Measurements from ENCODE around the gene SIAH2. TPM values are rescaled to one million over a fixed set of nuclear protein-coding genes. Genes with fewer than 3 reads are reported as not detected.
"Not testable (repeated sequence)": the region's sequence is repeated elsewhere in the genome, so short reads cannot be mapped to it uniquely, and the experiment has no call there.

The SIAH2 gene, protein sequence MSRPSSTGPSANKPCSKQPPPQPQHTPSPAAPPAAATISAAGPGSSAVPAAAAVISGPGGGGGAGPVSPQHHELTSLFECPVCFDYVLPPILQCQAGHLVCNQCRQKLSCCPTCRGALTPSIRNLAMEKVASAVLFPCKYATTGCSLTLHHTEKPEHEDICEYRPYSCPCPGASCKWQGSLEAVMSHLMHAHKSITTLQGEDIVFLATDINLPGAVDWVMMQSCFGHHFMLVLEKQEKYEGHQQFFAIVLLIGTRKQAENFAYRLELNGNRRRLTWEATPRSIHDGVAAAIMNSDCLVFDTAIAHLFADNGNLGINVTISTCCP
- 23.2 TPM for total RNA-seq
- long read RNA-seq, transcript SIAH2-201 (2 exons, 2,517 nt): major isoform, 63 of 71 reads
- long read RNA-seq, partial matches to known transcripts: 0 of 71 reads
- long read RNA-seq, other reads (novel, unspliced or antisense): 8 of 71 reads

DNA sequence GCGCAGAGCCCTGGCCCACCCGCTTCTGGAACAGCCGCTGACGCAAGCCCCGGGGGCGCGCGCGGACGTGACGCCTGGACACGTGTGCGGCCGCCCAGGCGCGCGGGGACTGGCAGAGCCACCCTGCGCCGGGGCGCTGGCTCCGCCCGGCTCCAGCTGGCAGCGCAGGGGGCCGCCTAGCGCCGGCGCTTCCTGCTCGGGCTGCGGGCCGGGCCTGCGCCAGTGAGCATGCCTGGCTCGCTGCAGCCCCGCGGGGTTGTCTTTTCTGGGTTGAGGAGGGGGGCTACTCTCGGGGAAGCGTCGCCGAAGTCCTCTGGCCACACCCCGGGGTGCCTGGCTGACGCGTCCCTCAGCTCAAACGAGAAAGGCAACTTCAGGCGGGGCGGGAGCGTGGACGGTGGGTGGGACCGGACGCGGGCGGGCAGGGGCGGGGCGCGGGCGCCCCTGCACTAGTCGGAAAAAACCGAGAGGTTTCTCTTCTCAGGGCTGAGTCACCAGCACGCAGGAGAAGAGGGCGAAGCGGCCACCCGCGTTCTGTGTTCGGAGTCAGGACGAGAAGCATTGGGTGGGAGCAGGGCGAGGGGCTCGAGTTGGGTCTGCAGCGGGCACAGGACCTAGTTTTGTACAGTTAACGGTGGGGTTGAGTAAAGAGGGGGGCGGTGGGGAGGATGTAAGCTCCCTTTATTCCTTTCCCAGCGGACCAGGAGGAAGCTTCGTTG is at the start of gene SIAH2:
TSS of gene SIAH2 (minus strand) at position 48 of the 719 bp plus-strand sequence. CDS start 320 bp downstream, outside the sequence.
- intact Hi-C loops (cut with micrococcal nuclease): no loop called here

DNA sequence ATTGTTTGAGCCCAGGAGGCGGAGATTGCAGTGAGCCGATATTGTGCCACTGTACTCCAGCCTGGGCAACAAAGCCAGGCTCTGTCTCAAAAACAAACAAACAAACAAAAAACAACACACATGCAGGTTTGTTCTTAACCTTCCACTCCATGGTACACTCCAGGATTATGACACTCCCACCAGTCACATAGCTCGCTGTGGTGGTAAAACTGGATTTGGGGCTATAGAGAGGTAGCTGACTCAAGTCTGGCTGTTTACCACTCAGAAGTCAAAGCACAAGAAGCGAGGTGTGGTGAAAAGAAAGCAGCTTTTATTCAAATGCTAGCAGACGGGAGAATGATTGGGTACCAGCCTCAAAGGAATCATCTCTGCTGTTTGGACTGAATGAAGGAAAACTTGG is 49.0 kb upstream of the SIAH2 start:
- intact Hi-C loops (cut with micrococcal nuclease): no loop called here
- ATAC-seq (no peak), DNase-seq (no peak)

More for the DNA sequence above, at the start of gene SIAH2:
- DNase-seq: peak; percentile 96
- peak; percentile 92 for ATAC-seq

DNA sequence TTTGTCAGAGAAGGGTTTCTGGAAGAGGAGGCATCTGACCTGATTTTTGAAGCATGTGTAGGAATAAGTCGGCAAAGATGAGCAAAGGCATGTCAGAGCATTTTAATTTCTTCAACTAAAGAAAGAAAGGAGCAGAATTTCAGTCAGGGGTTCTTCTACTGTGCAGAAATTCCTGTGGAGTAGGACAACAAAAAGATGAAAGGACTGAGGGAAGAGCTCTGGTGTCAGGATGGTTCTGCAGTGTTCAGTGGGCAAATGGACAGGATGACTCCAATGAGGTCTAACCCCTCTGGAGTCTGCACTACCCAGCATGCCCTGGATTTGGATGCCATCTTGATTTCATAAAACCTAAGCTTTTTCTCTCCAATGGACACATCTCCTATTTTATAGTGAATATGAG is 47.7 kb upstream of the SIAH2 start:
- ATAC-seq: no peak
- intact Hi-C loops (cut with micrococcal nuclease): no loop called here

DNA sequence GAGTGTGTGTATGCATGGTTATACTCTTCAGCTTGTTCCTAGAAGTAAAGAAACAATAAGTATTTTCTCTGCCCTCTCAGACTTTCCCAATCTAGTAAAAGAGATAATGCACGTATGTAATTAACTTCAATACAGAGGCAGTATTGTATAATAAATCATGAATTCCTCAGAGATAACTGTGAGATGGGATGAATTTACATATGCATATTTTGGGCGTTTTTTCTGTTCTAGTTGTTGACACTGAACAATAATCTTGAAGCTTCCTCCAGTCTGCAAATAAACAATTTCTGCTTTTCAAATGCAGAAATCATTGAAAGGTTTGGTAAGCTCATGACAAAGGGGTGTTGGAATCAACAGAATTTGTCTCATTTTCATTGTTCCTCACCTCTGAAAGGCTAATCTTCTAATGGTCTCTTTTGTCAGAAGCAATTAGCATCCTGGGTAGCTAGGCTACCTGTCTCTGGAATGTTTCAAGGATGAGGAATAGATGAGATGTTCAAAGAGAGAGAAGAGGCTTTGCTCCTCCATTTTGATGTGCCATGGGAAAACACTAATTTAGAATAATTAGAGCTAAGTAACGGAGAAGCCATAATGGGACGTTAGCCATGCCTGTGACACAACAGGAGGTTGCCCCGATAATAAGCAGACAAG is 43.3 kb upstream of the SIAH2 start:
- no peak for ATAC-seq
- intact Hi-C loops (cut with micrococcal nuclease): no loop called here
- no peak for DNase-seq

More for the DNA sequence above, 47.7 kb upstream of the SIAH2 start:
- no peak for DNase-seq

DNA sequence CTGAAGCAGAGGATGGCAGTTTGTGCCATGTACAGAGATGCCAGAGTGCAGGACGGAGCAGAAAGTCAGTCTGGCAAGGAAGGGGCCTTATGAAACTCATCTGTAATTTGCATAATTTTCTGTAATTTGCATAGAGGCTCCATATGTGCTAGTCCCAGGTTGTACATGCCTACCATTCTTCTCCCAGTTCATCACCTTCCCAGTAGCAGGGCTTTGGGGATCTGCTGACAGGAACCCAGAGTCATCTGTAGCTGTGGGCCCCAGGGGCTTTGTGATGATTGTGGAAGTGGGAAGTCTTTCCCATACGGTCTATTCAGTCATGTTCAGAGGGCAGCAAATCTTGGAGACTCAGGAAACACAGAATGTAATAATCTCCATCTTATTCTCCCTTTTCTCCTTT is 42.4 kb upstream of the SIAH2 start:
- no peak for ATAC-seq
- intact Hi-C loops (cut with micrococcal nuclease): no loop called here
- no peak for DNase-seq

DNA sequence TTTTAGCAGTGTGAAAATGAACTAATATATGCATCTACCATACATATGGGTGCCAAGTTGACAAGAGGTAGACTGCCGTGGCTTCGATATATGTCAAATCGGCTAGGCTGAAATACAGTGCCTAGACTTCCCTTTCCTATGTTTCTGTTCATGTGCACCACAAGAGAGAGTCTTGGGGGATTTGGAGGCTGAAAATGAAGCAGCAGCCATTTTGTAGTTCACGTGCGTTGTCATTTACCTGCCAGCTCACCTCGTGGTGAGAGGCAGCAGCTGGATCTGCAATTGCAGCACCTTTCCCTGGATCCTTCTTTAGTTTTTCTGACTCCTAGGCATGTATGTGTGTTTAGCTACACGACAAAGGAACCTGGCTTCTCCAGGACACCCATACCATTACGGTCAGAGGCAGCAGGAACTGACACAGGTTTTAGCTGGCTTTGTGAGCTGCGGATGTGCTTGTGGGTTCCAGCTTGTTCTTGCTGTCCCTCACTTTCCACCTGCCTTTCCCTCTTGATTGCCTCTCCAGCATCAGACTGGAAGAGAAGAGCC is 40.5 kb upstream of the SIAH2 start:
- intact Hi-C loops (cut with micrococcal nuclease): no loop called here
- ATAC-seq (no peak), DNase-seq (no peak)

DNA sequence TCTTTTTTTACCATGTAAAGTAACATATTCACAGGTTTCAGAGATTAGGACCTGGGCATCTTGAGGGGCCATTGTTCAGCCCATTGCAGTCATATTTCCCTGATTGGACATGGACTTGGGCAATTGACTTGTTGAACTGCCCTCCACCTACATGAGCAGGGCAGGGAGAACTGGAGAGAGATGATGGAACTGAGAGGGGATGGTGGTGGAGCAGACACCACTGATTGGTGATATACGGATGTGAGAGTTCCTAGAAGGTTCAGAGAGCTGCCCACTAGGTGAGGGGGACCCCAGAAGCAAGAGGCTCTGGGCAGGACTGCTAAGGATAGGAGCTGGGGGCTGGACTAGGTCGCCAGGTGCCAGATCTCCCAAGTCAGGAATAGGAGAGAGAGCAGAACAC is 37.8 kb upstream of the SIAH2 start:
- DNase-seq (no peak), ATAC-seq (no peak)
- intact Hi-C loops (cut with micrococcal nuclease): no loop called here

DNA sequence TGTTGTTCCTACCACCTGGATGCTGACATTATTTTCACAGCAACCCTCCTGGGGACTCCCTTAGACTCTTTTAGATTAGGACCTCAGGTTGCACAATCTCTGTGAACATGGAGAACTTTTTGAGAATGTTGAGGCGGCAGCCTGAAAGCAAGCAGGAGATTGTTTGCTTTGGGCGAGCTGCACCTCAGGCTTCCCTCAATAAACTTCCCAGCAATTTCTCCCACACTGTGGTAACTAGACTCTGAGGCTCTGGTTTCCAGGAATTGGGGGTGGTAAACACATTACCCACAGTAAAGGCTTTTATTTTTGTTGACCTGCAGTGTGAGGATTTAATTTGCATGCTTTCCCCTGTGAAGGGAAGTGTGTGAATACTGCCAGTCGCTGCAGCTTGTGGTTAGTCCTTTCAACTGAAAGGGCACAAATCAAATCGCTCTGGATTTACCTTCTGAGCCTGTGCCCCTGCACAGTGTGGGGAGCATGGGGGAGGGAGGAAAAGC is 35.2 kb upstream of the SIAH2 start:
- ATAC-seq (no peak), DNase-seq (no peak)
- intact Hi-C loops (cut with micrococcal nuclease): no loop called here

DNA sequence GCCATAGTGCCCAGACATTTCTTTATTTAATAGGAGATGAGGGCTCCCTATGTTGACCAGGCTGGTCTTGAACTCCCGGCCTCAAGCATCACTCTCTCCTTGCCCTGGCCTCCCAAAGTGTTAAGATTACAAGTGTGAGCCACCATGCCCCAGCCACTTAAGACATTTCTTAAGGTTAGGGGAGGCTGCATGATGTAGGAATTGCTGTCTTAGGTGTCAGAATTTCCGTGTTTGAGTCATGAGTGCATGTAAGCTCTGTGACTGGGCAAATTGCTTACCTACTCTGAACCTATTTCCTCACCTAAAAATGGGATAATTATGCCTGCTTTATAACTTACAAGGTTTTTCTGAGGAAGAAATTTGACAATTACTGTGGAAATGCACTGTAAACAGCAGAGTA is 34.2 kb upstream of the SIAH2 start:
- ATAC-seq (no peak), DNase-seq (no peak)
- intact Hi-C loops (cut with micrococcal nuclease): no loop called here

DNA sequence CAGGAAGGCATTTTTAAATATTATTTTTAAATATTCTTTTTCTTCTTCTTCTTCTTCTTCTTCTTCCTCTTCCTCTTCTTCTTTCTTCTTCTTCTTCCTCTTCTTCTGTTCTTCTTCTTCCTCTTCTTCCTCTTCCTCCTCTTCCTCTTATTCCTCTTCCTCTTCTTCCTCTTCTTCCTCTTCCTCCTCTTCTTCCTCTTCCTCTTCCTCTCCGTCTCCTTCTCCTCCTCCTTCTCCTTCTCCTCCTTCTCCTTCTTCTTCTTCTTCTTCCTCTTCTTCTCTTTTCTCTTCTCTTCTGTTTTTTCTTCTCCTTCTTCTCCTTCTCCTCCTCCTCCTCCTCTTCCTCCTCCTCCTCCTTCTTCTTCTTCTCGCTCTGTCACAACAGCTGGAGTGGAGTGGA is 33.6 kb upstream of the SIAH2 start:
- ATAC-seq; DNase-seq; intact Hi-C loops (cut with micrococcal nuclease): not testable (repeated sequence)

DNA sequence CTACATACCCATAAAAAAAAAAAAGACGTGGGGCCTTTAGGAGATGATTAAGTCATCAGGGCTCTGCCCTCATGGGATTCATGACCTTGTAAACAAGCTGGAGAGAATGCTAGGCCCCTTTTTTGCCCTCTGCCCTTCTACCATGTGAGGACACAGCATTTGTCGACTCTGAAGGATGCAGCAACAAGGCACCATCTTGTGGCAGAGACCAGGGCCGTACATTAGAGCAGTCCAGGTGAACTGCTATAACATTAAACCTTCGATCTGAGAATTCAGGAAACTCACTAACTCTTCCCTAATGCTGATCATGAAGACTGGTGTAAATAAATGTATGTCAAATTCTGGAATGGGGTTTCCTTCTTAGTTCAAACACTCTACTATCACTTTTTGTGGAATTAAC is 30.7 kb upstream of the SIAH2 start:
- DNase-seq: no peak
- intact Hi-C loops (cut with micrococcal nuclease): no loop called here
- no peak for ATAC-seq

DNA sequence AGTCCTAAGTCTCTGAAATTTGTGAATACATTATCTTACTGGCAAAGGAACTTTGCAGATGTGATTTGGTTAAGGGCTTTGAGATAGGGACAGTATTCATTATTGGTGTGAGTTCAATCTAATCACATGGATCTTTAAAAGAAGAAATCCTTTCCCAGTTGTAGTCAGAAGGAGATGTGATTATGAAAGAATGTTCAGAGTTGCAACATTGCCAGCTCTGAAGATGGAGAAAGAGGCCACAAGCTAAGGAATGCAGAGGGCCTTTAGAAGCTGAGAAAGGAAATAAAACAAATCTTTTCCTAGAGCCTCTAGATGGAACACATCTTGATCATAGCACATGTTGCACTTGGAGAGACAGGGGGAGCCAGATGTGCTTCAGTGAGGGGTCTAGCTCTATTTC is 27.7 kb upstream of the SIAH2 start:
- no peak for DNase-seq
- intact Hi-C loops (cut with micrococcal nuclease): no loop called here
- ATAC-seq: no peak

DNA sequence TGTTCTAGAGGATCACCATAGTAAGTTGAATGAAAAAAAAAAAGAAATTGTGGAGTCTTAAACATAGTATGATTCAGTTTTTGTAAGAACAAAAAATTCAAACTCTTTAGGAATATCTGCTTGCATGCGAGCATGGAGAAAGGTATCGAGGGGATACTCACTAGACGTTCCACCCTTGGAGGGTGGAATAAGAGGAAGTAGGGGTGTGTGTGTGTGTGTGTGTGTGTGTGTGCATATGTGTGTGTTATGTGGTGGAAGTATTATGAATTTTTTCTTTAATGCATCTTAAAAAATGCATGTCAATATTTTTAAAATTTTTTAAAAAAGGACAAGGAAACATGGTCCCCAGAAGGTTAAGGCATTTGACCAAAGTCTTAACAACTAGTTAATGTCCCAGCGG is 26.5 kb upstream of the SIAH2 start:
- no peak for DNase-seq
- intact Hi-C loops (cut with micrococcal nuclease): loop anchor here (5.0 kb wide), 1 partner anchor 353 kb away; no protein-coding TSS in a partner anchor
- ATAC-seq: no peak

DNA sequence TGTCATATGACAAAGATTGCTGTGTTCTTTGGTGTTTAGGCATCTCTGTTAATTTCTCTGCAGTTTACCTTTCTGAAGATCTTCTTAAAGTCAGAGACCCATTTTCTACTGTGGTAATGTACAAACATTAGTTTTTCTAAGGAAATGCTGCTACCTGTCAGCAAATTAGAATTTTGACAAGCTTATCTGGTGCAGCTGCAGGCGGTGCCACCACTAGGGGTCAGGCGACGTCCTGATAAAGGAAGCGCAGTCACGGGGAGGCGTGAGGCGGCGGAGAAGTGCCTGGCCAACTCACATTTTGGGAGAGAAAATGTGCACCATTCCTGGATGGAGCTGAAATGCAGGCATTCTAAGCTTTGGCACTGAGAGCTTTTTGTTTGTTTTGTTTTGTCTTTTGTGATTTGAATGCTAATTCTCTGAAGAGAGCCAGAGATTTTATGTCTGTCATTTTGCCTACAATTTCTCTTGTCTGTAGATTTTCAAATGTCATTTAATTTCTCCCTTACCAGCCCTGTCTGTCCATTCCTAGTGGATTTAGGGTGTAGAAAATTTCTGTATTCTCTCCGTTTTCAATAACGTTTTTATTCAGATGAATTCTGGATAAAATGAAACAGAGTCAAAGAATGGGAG is 24.9 kb upstream of the SIAH2 start:
- intact Hi-C loops (cut with micrococcal nuclease): loop anchor here (5.0 kb wide), 1 partner anchor 354 kb away; no protein-coding TSS in a partner anchor
- peak; percentile 91 for DNase-seq
- ATAC-seq: peak; percentile 84

DNA sequence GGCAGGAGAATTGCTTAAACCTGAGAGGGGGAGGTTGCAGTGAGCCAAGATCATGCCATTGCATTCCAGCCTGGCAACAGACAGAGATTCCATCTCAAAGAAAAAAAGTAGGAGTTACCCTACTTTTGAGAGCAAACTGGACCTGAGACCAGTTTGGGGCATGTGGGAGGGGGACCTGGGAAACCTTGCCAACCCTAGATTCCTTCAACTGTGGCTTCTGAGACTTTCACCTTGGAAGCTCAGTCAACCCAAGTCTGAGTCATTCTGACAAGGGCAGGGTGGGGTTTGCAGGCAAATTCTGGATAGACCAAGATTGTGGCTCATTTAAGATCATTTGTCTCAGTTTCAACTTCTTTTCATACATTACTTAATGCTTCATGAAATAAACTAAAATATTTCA is 23.8 kb upstream of the SIAH2 start:
- ATAC-seq (no peak), DNase-seq (no peak)
- intact Hi-C loops (cut with micrococcal nuclease): loop anchor here (5.0 kb wide), 1 partner anchor 356 kb away; no protein-coding TSS in a partner anchor

DNA sequence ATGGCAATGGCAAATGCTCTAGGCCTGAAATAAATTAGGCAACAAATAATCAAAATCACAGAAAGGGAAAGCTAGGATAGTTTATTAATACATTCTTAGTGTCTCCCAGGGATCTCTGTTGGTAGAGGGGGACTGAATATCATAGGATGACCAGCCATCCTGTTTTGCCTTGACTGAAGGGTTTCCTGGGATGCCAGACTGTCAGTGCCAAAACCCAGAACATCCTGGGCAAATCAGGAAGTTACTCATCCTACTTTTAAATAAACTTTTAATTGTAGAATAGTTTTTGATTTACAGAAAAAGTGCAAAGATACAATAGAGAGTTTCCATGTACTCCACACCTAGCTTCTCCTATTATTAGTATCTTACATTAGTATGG is 21.8 kb upstream of the SIAH2 start:
- no peak for DNase-seq
- intact Hi-C loops (cut with micrococcal nuclease): loop anchor here (5.0 kb wide), 1 partner anchor 358 kb away; no protein-coding TSS in a partner anchor
- ATAC-seq: no peak

DNA sequence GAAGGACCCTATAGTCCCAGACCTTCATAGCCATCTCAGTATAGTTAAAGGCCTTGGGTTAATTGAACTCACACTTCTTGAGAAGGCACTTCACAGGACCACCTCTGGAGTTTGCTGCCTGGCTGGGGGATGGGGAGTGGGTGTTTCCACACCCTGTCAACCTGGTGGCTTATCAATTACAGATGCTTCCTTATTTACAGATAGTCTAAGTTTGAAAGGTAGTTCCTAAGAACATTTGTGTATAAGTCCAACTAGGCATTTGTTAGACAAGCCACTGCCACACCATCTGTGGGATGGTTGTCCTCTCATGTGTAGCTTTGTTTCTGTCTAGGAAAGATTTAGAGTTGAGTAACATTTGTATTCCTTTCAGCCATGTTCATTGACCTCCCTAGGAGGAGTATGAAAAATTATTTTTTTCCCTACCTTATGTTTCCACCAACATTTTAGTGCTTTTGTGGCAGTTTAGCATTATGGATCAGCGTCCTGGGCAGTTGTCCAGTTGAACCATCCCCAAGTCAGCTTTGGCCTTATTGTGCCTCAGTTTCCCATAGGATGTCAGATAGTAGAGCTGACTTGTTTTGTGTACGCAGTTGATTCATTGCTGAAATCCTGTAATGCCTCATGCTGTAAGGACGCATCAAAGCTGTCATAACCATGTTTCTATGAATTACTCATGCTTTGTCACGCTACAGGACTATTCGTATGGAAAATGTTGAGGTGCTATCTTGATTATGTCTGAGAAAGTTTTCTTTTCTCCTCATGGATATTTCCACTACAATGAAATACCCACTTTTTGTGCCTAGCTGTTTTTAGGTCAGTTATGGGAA is 21.2 kb upstream of the SIAH2 start:
- intact Hi-C loops (cut with micrococcal nuclease): no loop called here
- no peak for DNase-seq
- ATAC-seq: no peak

DNA sequence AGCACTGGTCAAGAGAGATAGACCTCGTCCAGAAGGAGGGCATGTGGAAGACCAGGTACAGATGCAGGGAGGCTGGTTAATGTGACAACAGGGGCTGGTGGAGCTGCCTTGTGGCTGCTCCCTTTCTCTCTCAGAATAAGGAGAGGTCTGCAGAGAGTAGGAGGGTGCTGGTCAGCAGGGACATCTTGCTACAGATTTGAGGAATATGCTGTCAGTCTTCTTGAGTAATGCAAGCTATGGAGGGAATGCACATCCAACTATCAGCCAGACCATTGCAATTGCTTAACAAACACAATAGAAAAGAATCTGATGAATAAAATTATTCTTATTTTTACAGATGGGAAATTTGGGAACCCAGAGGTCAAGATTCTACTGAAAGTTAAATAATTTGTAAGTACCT is 20.3 kb upstream of the SIAH2 start:
- DNase-seq: no peak
- ATAC-seq: no peak
- intact Hi-C loops (cut with micrococcal nuclease): no loop called here
